OCI-LY3 (cell line): Measurements from ENCODE around the gene CAV1.

ENCODE experiments used
- H2AFZ ChIP-seq: fragments of 200-600, 300-600 bp; shearing (Covaris generic); 2 replicates; pipeline ENCODE4 v1.6.0; 2014; ENCODE audit warnings: antibody characterized with exemption, low read depth, low read length
- H3K27ac ChIP-seq: fragments of 200-600, 300-600 bp; sonication (generic); 2 replicates; pipeline ENCODE4 v1.5.1; 2014; ENCODE audit warnings: mild to moderate bottlenecking, low read length, moderate library complexity, mixed read lengths
- H3K27me3 ChIP-seq: fragments of 200-600, 300-600 bp; sonication (generic); 2 replicates; pipeline ENCODE4 v1.6.1; 2014; ENCODE audit warnings: low read depth, low read length, mixed read lengths
- H3K36me3 ChIP-seq: fragments of 200-600, 300-600 bp; sonication (generic); replicated peaks from 2 replicates; pipeline ENCODE3; 2014; ENCODE audit warnings: low read depth, low read length, mixed read lengths
- H3K4me1 ChIP-seq: fragments of 300-600, 200-600 bp; sonication (generic); 2 replicates; pipeline ENCODE4 v1.6.1; 2014; ENCODE audit warnings: low read length, mixed read lengths
- H3K4me2 ChIP-seq: fragments of 200-600, 300-600 bp; sonication (generic); 2 replicates; pipeline ENCODE4 v1.6.1; 2014; ENCODE audit warnings: low read length, mixed read lengths
- H3K4me3 ChIP-seq: fragments of 300-600, 200-600 bp; sonication (generic); 2 replicates; pipeline ENCODE4 v1.5.1; 2014; ENCODE audit warnings: antibody characterized with exemption, mild to moderate bottlenecking, low read length, moderate library complexity
- H3K79me2 ChIP-seq: fragments of 300-600, 200-600 bp; shearing (Covaris generic); 2 replicates; pipeline ENCODE4 v1.6.1; 2014; ENCODE audit warnings: mild to moderate bottlenecking, low read length, mixed read lengths
- H3K9ac ChIP-seq: fragments of 300-600, 200-600 bp; shearing (Covaris generic); 2 replicates; pipeline ENCODE4 v1.6.0; 2014; ENCODE audit warnings: mild to moderate bottlenecking, low read length, moderate library complexity
- H3K9me3 ChIP-seq: fragments of 200-600, 300-600 bp; shearing (Covaris generic); 2 replicates; pipeline ENCODE4 v1.6.1; 2014; ENCODE audit warnings: low read length, mixed read lengths; ENCODE audit not compliant: insufficient read depth
- H4K20me1 ChIP-seq: fragments of 200-600, 300-600 bp; sonication (generic); 2 replicates; pipeline ENCODE4 v1.6.1; 2016; ENCODE audit warnings: low read length, mixed read lengths; ENCODE audit not compliant: insufficient read depth
- EZH2phosphoT487 ChIP-seq: fragments of 200-600 bp; shearing (Covaris generic); IDR thresholded peaks from 2 replicates; pipeline ENCODE4 v1.6.1; 2018; ENCODE audit warnings: antibody characterized with exemption, mixed run types, low read depth
- TF ChIP-seq, protein P1 (sequence below): fragments of 200-600, 300-600 bp; sonication (generic); IDR thresholded peaks from 2 replicates; pipeline ENCODE4 v1.5.1; 2014; ENCODE audit warnings: antibody characterized with exemption, low read length, low read depth

CAV1 gene

GRCh38 chr7:116505823-116506222 lies 19.0 kb upstream of the CAV1 start:
- Histone ChIP-seq H3K9me3 (no peaks in the 10 kb centered on the region), H3K27me3 (no peaks in the 10 kb centered on the region), H3K36me3 (no peaks in the 10 kb centered on the region), H3K4me3 (no peak overlapping the region), H4K20me1 (no peaks in the 10 kb centered on the region), H3K4me2 (no peak overlapping the region), H3K27ac (no peak overlapping the region), H2AFZ (no peak overlapping the region), H3K79me2 (no peaks in the 10 kb centered on the region), H3K9ac (no peak overlapping the region), H3K4me1 (peaks cover 12% of the 10 kb centered on the region)
- TF ChIP-seq, protein P1, sequence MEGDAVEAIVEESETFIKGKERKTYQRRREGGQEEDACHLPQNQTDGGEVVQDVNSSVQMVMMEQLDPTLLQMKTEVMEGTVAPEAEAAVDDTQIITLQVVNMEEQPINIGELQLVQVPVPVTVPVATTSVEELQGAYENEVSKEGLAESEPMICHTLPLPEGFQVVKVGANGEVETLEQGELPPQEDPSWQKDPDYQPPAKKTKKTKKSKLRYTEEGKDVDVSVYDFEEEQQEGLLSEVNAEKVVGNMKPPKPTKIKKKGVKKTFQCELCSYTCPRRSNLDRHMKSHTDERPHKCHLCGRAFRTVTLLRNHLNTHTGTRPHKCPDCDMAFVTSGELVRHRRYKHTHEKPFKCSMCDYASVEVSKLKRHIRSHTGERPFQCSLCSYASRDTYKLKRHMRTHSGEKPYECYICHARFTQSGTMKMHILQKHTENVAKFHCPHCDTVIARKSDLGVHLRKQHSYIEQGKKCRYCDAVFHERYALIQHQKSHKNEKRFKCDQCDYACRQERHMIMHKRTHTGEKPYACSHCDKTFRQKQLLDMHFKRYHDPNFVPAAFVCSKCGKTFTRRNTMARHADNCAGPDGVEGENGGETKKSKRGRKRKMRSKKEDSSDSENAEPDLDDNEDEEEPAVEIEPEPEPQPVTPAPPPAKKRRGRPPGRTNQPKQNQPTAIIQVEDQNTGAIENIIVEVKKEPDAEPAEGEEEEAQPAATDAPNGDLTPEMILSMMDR: no peak
- no peak for TF ChIP-seq EZH2phosphoT487

GRCh38 chr7:116509982-116510579 lies 14.8 kb upstream of the CAV1 start:
- TF ChIP-seq, protein P1: no peak
- no peak for TF ChIP-seq EZH2phosphoT487

DNA sequence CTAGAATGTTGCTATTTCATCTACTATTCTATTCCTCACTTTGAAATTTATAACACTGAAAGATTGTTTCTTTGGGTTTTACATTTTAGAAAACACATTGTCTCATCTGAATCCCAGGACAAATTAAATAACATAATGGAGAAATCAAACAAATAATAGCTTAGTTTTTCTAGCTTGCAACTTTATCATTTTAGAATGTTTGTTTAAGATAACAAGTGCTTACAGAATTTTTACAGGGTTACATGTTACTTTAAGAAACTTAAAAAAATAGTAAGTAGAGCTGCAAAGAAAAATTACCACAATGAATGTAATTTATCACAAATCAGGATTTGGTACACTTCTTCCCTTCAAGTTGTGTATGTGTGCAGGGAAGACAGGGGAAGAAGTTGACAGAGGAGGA lies 14.0 kb upstream of the CAV1 start:
- Histone ChIP-seq H4K20me1 (no peaks in the 10 kb centered on the region), H3K4me2 (no peak overlapping the region), H3K4me3 (no peak overlapping the region), H2AFZ (no peak overlapping the region), H3K27me3 (no peaks in the 10 kb centered on the region), H3K4me1 (peaks cover 31% of the 10 kb centered on the region), H3K27ac (no peak overlapping the region), H3K79me2 (no peaks in the 10 kb centered on the region), H3K36me3 (no peaks in the 10 kb centered on the region), H3K9ac (no peak overlapping the region), H3K9me3 (no peaks in the 10 kb centered on the region)
- TF ChIP-seq, protein P1: no peak
- no peak for TF ChIP-seq EZH2phosphoT487

More at GRCh38 chr7:116509982-116510579, 14.8 kb upstream of the CAV1 start:
- Histone ChIP-seq H3K9ac (no peak overlapping the region), H3K27ac (no peak overlapping the region), H3K27me3 (no peaks in the 10 kb centered on the region), H3K4me1 (peaks cover 31% of the 10 kb centered on the region), H3K9me3 (no peaks in the 10 kb centered on the region), H3K4me2 (no peak overlapping the region), H2AFZ (no peak overlapping the region), H3K79me2 (no peaks in the 10 kb centered on the region), H3K4me3 (no peak overlapping the region), H4K20me1 (no peaks in the 10 kb centered on the region), H3K36me3 (no peaks in the 10 kb centered on the region)

DNA sequence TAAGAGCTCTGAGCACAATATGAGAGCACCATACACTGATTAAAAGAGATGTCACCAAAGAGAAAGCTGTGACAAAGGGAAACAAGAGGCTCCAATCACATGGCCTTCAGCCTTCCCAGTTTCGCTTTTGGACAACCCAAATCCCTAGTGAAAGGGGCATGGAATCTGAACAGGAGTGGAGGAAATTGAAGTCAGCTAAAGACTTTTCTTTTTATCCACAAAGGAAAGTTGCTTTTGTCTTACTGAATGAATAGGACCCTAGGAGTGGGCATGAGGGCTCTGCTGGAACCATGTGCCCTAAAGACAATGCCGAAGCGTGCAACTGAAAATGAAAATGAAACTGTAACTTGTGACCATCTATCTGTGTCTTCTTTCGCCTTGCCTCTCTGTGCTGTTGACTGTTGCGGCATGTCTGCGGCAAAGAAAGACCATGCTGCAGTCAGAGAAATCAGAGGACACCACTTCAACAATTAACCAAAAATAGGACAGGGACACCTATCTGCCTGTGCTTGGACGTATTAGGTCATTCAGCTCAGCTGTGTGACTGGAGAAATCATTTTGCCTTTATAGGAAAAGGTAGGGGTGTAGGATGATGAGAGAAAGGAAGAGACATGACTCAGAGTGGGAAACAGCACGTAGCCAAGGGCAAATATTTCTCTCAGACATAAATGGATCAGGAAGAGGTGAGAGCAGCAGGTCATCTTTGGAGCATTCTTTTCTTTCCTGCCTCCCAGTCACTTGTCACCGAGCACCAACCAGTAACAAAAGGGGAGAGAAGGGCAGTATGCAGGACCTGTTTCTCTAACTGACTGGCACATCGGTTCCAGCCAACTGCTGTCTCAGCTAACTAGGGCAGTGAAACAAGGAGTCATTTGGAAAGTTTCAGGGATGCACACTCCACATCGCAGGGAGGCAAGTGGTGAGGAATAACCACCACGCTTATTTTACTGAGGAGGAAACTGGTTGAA lies 13.0 kb upstream of the CAV1 start:
- no peaks in the 10 kb centered on the region for H3K9me3 ChIP-seq
- H2AFZ ChIP-seq: peak overlapping the region; percentile 95
- peak overlapping the region; percentile 77 for H3K4me3 ChIP-seq
- TF ChIP-seq EZH2phosphoT487: no peak
- TF ChIP-seq, protein P1: no peak
- no peaks in the 10 kb centered on the region for H3K79me2 ChIP-seq
- H3K36me3 ChIP-seq: no peaks in the 10 kb centered on the region
- H3K4me2 ChIP-seq: peak overlapping the region; percentile 94
- H3K27ac ChIP-seq: peak overlapping the region; percentile 64
- peak overlapping the region; percentile 63 for H3K9ac ChIP-seq
- H3K4me1 ChIP-seq: peaks cover 31% of the 10 kb centered on the region
- no peaks in the 10 kb centered on the region for H4K20me1 ChIP-seq
- no peaks in the 10 kb centered on the region for H3K27me3 ChIP-seq
